ENCODE results near the gene ZNF106.

ZNF106 gene

GRCh38 chr15:42373274-42373673, 117.7 kb downstream of the ZNF106 start:
- in situ Hi-C loops (cut with HindIII; ENCODE audit: low sequenced_read_pairs), result no loop called here

DNA sequence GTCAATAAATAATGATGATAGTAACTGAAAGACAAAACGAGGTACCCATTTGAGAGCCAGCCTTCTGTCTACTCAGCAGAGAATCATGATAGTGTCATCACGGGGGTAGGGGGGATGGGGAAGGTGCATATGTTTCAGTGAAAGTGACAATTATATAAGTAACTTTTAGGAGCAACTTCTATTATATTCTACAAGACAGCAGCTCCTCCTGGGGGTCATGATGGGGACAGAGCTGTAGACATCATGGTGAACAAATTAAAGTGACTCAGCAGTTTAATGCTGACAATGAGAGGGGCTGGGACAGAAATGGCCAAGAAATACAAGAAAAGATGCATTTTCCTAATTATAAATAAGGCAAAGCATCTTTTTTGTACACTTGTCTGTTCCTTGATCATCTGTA, 119.8 kb downstream of the ZNF106 start:
- in situ Hi-C loops (cut with HindIII; ENCODE audit: low sequenced_read_pairs), result no loop called here

GRCh38 chr15:42368096-42368495, 122.8 kb downstream of the ZNF106 start:
- in situ Hi-C loops (cut with HindIII; ENCODE audit: low sequenced_read_pairs), result no loop called here

DNA sequence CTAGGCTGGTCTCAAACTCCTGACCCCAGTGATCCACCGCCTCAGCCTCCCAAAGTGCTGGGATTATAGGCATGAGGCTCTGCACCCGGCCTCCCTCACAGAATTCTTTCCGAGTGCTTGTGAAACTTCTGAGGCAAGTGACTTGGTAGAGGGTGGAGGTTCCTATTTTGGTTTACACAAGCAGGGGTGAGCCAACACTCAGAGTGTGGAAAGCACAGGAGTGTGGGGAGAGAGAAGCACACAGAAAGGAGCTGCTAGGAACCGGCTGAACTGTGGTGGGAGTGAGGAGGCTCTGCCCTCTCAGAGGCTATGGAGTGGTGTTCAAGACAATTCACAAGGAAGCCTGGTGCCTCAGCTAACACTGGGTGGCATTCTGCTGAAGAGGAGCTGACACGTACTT, 123.9 kb downstream of the ZNF106 start:
- in situ Hi-C loops (cut with HindIII; ENCODE audit: low sequenced_read_pairs), result no loop called here

- in situ Hi-C loops (cut with HindIII; ENCODE audit: low sequenced_read_pairs), result no loop called here
Observed at GRCh38 chr15:42365921-42366550, 124.9 kb downstream of the ZNF106 start.

DNA sequence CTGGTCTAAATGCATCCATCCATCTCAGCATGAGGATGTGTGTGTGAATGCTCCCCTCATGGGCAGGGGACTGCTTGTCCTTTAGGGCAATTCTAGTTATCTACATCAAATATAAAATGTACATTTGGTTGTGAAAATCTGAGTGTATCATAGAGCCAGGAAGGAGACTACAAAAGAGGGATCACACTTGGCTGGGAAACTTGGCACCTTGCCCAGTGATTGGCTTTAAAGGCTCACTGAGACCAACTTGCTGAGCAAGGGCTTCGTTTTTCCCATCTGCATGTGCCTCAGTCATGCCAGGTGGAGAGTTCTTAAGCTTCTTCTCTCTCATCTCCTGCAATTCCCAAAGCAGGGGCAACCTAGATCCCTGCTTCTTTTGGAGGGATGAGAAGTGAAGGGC, 126.4 kb downstream of the ZNF106 start:
- in situ Hi-C loops (cut with HindIII; ENCODE audit: low sequenced_read_pairs), result no loop called here

GRCh38 chr15:42363942-42364341, 127.0 kb downstream of the ZNF106 start:
- in situ Hi-C loops (cut with HindIII; ENCODE audit: low sequenced_read_pairs), result no loop called here

- in situ Hi-C loops (cut with HindIII; ENCODE audit: low sequenced_read_pairs), result no loop called here
Observed at GRCh38 chr15:42363487-42363886, 127.5 kb downstream of the ZNF106 start.
